ENCODE data around the gene PDE11A.

The PDE11A gene

GRCh38 chr2:178070824-178071223 is 1.8 kb downstream of the PDE11A start:
- no peak overlapping the region for H2AFZ ChIP-seq (ENCODE audit: low read depth, low read length, severe bottlenecking)
- no peaks in the 10 kb centered on the region for H3F3A ChIP-seq (ENCODE audit: insufficient read depth)
- H3K9me2 ChIP-seq (replicated peaks; ENCODE audit: insufficient read depth, low read length): no peaks in the 10 kb centered on the region
- H4K20me1 ChIP-seq (ENCODE audit: low read depth, low read length): no peaks in the 10 kb centered on the region
- H3K27ac ChIP-seq (ENCODE audit: low read depth, low read length): no peak overlapping the region
- H3K4me3 ChIP-seq (ENCODE audit: insufficient read depth, low read length, poor library complexity, severe bottlenecking): no peak overlapping the region
- H3K36me3 ChIP-seq (ENCODE audit: low read length): no peaks in the 10 kb centered on the region
- no peak for TF ChIP-seq EZH2phosphoT487 (conservative IDR thresholded peaks at IDR 0.05; ENCODE audit: low read length)
- no peak for TF ChIP-seq CTCF (IDR thresholded peaks at IDR 0.05; ENCODE audit: insufficient read depth, low read length, poor library complexity, severe bottlenecking)
- no peaks in the 10 kb centered on the region for H3K27me3 ChIP-seq (ENCODE audit: low read length)
- no peaks in the 10 kb centered on the region for H3K79me2 ChIP-seq (ENCODE audit: insufficient read depth, low read length)
- no peaks in the 10 kb centered on the region for H3K9me3 ChIP-seq (ENCODE audit: insufficient read depth, low read length)
- no peak overlapping the region for H3K9ac ChIP-seq (ENCODE audit: low read length)
- no peak overlapping the region for H3K4me2 ChIP-seq (ENCODE audit: low read depth, low read length, poor library complexity, severe bottlenecking)

- Histone ChIP-seq H3K4me3 (ENCODE audit: insufficient read depth, low read length, poor library complexity, severe bottlenecking) (no peak overlapping the region), H2AFZ (ENCODE audit: low read depth, low read length, severe bottlenecking) (no peak overlapping the region), H3K79me2 (ENCODE audit: insufficient read depth, low read length) (no peaks in the 10 kb centered on the region), H3K9me3 (ENCODE audit: insufficient read depth, low read length) (no peaks in the 10 kb centered on the region), H3K9me2 (replicated peaks; ENCODE audit: insufficient read depth, low read length) (no peaks in the 10 kb centered on the region), H3K36me3 (ENCODE audit: low read length) (no peaks in the 10 kb centered on the region), H3K27ac (ENCODE audit: low read depth, low read length) (no peak overlapping the region), H3K9ac (ENCODE audit: low read length) (no peak overlapping the region), H3K27me3 (ENCODE audit: low read length) (no peaks in the 10 kb centered on the region), H3K4me2 (ENCODE audit: low read depth, low read length, poor library complexity, severe bottlenecking) (no peak overlapping the region), H4K20me1 (ENCODE audit: low read depth, low read length) (no peaks in the 10 kb centered on the region), H3F3A (ENCODE audit: insufficient read depth) (no peaks in the 10 kb centered on the region)
- TF ChIP-seq CTCF (IDR thresholded peaks at IDR 0.05; ENCODE audit: insufficient read depth, low read length, poor library complexity, severe bottlenecking): no peak
- TF ChIP-seq EZH2phosphoT487 (conservative IDR thresholded peaks at IDR 0.05; ENCODE audit: low read length): no peak
Observed at GRCh38 chr2:178069551-178069950, 3.0 kb downstream of the PDE11A start.

- Histone ChIP-seq H3K9ac (ENCODE audit: low read length) (no peak overlapping the region), H3K9me2 (replicated peaks; ENCODE audit: insufficient read depth, low read length) (no peaks in the 10 kb centered on the region), H3K27ac (ENCODE audit: low read depth, low read length) (no peak overlapping the region), H3F3A (ENCODE audit: insufficient read depth) (no peaks in the 10 kb centered on the region), H4K20me1 (ENCODE audit: low read depth, low read length) (no peaks in the 10 kb centered on the region), H3K4me2 (ENCODE audit: low read depth, low read length, poor library complexity, severe bottlenecking) (no peak overlapping the region), H3K4me3 (ENCODE audit: insufficient read depth, low read length, poor library complexity, severe bottlenecking) (no peak overlapping the region), H2AFZ (ENCODE audit: low read depth, low read length, severe bottlenecking) (no peak overlapping the region), H3K36me3 (ENCODE audit: low read length) (no peaks in the 10 kb centered on the region), H3K27me3 (ENCODE audit: low read length) (no peaks in the 10 kb centered on the region), H3K9me3 (ENCODE audit: insufficient read depth, low read length) (no peaks in the 10 kb centered on the region), H3K79me2 (ENCODE audit: insufficient read depth, low read length) (no peaks in the 10 kb centered on the region)
- no peak for TF ChIP-seq EZH2phosphoT487 (conservative IDR thresholded peaks at IDR 0.05; ENCODE audit: low read length)
- TF ChIP-seq CTCF (IDR thresholded peaks at IDR 0.05; ENCODE audit: insufficient read depth, low read length, poor library complexity, severe bottlenecking): no peak
Observed at GRCh38 chr2:178068823-178069454, 3.6 kb downstream of the PDE11A start.

Data from SU-DHL-6 (cell line).